AG04450 (cell line): ENCODE results near the gene SNX18. TPM values are rescaled to one million over a fixed set of nuclear protein-coding genes. Genes with fewer than 3 reads are reported as not detected.

Source experiments
- CTCF ChIA-PET: fragments of 300-600, 350-600 bp; formaldehyde crosslinking; extraction: SDS; loops from one replicate; lab custom pipeline; 2022; ENCODE audit warnings: antibody characterized with exemption, inconsistent platforms; lab: Charles Lee
- POLR2A ChIA-PET: fragments of 350-600 bp; formaldehyde crosslinking; extraction: SDS; loops from one replicate; lab custom pipeline; 2021; ENCODE audit warnings: antibody characterized with exemption, inconsistent platforms; lab: Yijun Ruan, JAX
- DNase-seq: peaks from one replicate; pipeline ENCODE4 v3.0.0-alpha.2; 2011; ENCODE audit warnings: low read depth, low spot score
- H3K27ac ChIP-seq: one replicate; pipeline ENCODE4 v1.5.1; 2012; ENCODE audit warnings: low read depth, low read length, control low read depth
- H3K27me3 ChIP-seq: one replicate; pipeline ENCODE4 v1.6.0; 2012; ENCODE audit warnings: low read length; ENCODE audit not compliant: control insufficient read depth, insufficient read depth
- H3K4me3 ChIP-seq: 2 replicates; pipeline ENCODE4 v1.5.1; 2011; ENCODE audit warnings: mild to moderate bottlenecking, low read depth, low read length, control low read depth
- H3K9me3 ChIP-seq: 2 replicates; pipeline ENCODE4 v1.5.1; 2012; ENCODE audit warnings: low read length; ENCODE audit not compliant: control insufficient read depth, insufficient read depth
- polyA plus RNA-seq: library from polyadenylated mRNA; depleted of rRNA; stranded (reverse); fragments of >200 nt; gene quantifications from 2 replicates; pipeline ENCODE4 v1.2.3, GENCODE V29; 2011
- TF ChIP-seq, protein P1 (sequence below): IDR thresholded peaks from 2 replicates; pipeline ENCODE4 v1.5.1; 2011; ENCODE audit warnings: low read depth, low read length, control low read depth, inconsistent platforms

The SNX18 gene
- polyA plus RNA-seq, 1 experiment = 74.1 TPM

DNA sequence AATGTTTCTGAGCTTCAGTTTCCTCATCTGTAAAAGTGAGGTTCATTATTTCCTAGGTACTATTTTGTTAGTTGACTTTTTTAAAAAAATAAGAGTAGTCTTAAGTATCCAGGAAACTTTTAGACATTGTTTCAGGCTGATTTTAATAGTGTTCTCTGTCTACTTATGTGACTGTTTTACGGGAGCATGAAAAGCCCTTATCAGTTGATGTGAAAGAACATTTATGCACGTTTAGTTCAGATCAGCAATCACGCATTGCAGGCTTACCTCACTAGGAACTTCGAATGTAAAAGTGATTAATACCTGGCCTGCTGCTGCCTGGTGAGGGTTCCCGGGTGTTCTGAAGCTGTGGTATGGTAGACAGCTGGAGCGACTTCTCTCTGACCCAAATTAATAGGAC, 8.1 kb downstream of the SNX18 start:
- TF ChIP-seq, protein P1, sequence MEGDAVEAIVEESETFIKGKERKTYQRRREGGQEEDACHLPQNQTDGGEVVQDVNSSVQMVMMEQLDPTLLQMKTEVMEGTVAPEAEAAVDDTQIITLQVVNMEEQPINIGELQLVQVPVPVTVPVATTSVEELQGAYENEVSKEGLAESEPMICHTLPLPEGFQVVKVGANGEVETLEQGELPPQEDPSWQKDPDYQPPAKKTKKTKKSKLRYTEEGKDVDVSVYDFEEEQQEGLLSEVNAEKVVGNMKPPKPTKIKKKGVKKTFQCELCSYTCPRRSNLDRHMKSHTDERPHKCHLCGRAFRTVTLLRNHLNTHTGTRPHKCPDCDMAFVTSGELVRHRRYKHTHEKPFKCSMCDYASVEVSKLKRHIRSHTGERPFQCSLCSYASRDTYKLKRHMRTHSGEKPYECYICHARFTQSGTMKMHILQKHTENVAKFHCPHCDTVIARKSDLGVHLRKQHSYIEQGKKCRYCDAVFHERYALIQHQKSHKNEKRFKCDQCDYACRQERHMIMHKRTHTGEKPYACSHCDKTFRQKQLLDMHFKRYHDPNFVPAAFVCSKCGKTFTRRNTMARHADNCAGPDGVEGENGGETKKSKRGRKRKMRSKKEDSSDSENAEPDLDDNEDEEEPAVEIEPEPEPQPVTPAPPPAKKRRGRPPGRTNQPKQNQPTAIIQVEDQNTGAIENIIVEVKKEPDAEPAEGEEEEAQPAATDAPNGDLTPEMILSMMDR = no peak
- Histone ChIP-seq H3K27ac (no peak overlapping the region), H3K9me3 (no peaks in the 10 kb centered on the region; the same call in none of the 2 replicates), H3K4me3 (no peak overlapping the region), H3K27me3 (no peaks in the 10 kb centered on the region)
- POLR2A ChIA-PET = no interaction called here
- CTCF ChIA-PET = interaction anchor here (1.2 to 2.3 kb wide), 3 partner anchors 9 to 342 kb away, joined by 3 to 12 read pairs (median 7); no protein-coding TSS in a partner anchor
- no peak for DNase-seq

DNA sequence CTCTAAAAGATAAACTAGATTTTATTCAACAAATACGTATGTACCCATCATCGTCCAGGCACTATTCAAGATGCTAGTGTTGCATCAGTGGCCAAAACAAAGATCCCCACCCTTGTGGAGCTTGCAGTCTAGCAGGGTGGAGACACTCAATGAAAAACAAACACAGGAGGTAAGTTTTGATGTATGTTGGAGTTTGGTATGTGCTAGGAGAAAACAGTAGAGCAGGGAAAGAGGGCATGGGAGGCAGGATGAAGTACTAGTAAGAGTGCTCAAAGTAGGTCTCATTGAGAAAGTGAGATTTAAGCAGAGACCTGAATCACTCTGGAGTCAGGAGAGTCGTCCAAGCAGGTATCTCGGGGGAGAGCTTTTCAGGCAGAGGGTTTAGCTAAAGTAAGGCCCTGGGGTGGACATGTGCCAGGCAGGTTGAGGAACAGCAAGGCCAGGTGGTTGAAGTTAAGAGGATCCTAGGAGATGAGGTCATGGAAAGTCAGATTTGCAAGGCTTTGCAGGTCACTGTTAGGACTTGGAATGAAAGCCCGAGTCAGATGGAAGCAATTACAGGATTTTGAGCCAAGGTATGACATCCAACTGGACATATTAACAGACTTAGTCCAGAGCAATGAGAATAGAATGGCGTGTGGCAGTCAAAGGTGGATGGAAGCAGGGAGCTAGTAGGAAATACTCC, 9.2 kb downstream of the SNX18 start:
- DNase-seq = no peak
- TF ChIP-seq, protein P1 = no peak
- POLR2A ChIA-PET = interaction anchor here (0.7 to 1.0 kb wide), 2 partner anchors 217 to 376 kb away, joined by 3 to 4 read pairs; no protein-coding TSS in a partner anchor
- CTCF ChIA-PET = interaction anchor here (0.9 to 1.9 kb wide), 4 partner anchors 10 to 378 kb away, joined by 3 to 5 read pairs (median 4); no protein-coding TSS in a partner anchor
- H3K9me3 ChIP-seq = no peaks in the 10 kb centered on the region; the same call in none of the 2 replicates
- H3K27ac ChIP-seq = no peak overlapping the region
- no peaks in the 10 kb centered on the region for H3K27me3 ChIP-seq
- H3K4me3 ChIP-seq = no peak overlapping the region

DNA sequence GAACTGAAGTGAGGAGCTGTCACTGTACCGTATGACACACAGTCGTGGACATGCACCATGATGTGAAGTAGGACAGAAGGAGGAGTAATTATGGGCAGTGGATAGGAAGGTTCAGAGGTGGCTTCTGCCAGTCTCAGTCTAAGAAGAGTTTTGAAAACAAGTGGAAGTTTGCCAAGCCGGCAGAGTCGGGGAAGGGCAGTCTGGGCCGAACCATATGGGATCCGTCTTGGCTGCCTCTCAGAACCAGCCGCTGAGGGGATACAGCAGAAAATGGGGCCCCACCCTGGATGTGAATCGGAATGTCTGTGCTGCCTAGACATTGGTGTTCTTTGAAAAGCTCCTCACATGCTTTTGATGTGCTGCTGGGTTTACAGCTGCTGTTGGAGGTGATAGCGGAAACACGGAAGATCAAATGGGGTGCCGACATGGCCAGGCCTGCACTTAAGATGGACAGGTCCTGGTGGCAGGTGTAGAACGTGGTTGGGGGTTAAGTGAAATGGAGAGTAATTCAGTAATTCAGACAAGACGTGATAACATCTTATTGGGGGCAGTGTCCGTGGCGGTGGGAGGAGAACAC, 11.2 kb downstream of the SNX18 start:
- Histone ChIP-seq H3K4me3 (no peak overlapping the region), H3K9me3 (no peaks in the 10 kb centered on the region; the same call in 1 of the 2 replicates), H3K27me3 (no peaks in the 10 kb centered on the region), H3K27ac (no peak overlapping the region)
- POLR2A ChIA-PET = no interaction called here
- CTCF ChIA-PET = interaction anchor here (0.8 to 1.9 kb wide), 3 partner anchors 40 to 631 kb away, joined by 3 to 5 read pairs (median 3); partner anchors contain the start of gene GPX8
- TF ChIP-seq, protein P1 = no peak
- no peak for DNase-seq

DNA sequence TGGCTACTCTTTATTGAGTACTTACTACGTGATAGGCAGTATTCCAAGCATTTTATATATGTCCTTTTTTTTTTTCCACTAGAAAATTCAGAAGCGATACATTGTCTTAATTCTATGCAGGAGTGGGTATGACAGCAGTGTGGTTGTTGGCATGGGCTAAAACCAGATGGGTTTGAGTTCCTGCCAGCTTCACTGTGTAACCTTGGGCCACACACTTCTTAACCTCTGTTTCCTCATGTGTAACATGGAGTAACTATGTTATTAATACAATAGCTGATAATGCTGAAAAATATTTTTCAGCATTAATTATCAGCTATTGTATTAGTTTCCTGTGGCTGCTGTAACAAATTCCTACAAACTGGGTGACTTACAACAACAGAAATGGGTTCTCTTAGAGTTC, 12.0 kb downstream of the SNX18 start:
- H3K4me3 ChIP-seq = no peak overlapping the region
- no peaks in the 10 kb centered on the region for H3K27me3 ChIP-seq
- no peaks in the 10 kb centered on the region; the same call in 1 of the 2 replicates for H3K9me3 ChIP-seq
- CTCF ChIA-PET = no interaction called here
- TF ChIP-seq, protein P1 = no peak
- POLR2A ChIA-PET = no interaction called here
- H3K27ac ChIP-seq = no peak overlapping the region
- DNase-seq = no peak

DNA sequence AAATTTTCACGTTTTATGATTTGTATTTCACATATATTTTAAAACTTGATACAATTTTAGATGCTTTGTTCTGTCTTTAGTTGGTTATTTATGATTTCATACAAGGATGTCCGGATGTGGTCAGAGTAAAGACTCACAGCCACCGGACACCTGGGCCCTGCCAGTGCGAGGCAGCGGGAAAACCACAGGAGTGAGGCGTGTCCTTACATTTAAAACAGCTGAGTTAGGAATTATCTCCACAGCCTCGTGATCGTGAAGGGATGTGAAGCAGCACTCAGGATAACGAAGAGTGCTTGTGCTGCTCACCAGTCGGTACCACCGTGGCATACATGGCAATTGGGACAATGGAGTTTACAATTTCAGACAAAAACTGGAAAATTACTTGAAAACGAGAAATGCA, 14.0 kb downstream of the SNX18 start:
- Histone ChIP-seq H3K27me3 (no peaks in the 10 kb centered on the region), H3K9me3 (no peaks in the 10 kb centered on the region), H3K27ac (no peak overlapping the region), H3K4me3 (no peak overlapping the region)
- no peak for DNase-seq
- ChIA-PET CTCF (no interaction called here), POLR2A (interaction anchor here (0.6 kb wide), 1 partner anchor 14 kb away, joined by 5 read pairs; no protein-coding TSS in a partner anchor)
- TF ChIP-seq, protein P1 = no peak
